HG02852 (cell line): ENCODE results near the gene CHMP6.

Experiments used
- ATAC-seq: cut with Tn5 transposase; IDR thresholded peaks from one replicate; pipeline ENCODE4 v1.9.1; 2021; ENCODE audit warnings: mild to moderate bottlenecking, moderate library complexity; ENCODE audit not compliant: unreplicated experiment

CHMP6 gene

DNA sequence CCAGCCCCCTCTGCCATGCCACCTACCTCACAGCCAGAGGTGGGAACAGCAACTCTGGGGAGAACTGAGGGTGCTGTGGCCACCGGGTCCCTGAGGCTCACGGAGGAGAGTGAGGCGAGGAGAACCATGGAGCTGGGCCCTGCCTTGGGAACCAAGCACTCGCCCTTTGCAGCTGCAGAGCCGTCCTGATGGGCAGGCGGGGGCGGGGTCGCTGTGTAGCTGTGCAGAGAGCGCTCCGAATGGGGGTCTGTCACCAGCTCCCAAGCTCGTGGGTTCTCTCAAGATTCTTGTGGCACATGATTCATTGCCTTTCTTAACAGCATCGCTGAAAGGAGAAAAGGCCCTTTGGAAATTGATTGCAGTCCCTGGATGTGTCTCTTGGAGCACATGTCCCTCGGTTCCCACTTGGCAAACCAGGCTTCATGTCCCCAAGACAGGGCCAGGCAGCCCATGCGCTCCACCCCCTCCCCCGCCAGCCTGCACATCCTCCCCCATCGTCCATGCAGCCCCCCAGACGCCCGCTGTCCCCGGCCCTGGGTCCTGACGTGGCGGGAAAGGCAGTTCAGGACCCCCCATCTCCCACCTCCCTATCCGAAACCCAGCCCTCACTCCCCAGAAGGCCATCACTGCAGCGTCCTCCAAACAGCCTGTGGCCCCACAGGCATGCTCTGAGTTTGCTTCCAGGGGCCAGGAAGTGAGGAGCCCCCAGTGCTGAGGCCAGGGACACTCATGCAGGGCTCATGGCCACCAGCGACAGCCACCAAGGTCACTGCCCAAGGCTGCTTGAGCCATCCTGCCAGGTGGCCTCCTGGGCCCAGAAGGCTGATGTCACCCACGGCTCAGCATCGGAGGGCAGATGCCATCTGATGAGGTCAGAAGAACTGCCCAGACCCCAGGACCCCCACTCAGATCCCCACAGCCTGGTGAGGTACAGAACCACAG lies 20.6 kb upstream of the CHMP6 start:
- ATAC-seq, result no peak

DNA sequence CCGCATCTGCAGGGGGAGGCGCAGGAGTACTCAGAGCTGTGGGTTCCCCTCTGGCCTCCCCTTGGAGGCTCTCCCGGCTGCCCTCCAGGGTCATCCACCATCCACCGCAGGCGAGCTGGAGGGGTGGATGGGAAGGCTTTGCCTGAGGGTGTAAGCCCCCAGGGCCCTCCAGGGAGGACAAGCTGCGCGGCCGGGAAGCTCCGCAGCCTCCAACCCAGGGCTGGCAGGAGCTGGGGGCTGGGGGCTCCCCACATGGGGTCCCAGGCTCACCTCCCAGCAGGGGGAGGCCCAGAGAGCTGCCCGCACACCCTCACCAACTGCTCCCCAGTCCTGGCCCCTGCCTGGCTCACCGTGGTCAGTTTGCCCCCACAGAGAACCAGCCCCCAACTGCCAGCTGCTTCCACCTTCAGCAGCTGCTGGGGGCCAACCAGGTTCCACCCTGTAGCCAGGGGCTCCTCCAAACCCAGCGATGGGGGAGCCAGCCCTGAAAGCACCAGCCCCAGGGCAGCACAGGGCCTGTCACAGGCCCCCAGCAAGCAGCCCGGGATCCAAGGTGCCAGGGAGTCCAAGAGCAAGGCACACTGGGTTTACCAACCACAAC lies 19.8 kb upstream of the CHMP6 start:
- ATAC-seq, result no peak

DNA sequence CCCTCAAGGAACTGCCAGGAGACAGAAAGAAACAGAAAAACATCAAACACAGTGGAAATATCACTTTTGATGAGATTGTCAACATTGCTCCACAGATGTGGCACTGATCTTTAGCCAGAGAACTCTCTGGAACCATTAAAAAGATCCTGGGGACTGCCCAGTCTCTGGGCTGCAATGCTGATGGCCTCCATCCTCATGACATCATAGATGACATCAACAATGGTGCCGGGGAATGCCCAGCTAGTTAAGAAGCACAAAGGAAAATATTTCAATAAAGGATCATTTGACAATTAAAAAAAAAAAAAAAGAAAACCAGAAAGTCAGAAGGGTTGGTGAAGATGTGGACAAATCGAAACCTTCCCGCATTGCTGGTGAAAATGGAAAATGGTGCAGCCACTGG lies 14.9 kb upstream of the CHMP6 start:
- ATAC-seq, result no peak

DNA sequence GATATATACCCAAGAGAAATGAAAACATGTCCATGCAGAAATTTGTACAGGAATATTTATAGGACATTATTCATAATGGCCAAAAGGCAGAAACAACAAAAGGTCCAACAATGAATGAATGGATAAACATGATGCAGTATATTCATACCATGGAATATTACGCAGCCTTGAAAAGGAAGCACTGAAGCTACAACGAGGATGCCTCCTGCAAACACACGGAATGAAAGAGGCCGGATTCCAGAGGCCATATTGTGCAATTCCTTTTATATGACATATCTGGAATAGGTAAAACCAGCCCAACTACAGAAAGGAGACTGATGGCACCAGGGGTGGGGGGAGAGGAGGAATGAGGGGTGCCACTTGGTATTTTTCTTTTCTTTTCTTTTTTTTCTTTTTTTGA lies 14.5 kb upstream of the CHMP6 start:
- no peak for ATAC-seq

DNA sequence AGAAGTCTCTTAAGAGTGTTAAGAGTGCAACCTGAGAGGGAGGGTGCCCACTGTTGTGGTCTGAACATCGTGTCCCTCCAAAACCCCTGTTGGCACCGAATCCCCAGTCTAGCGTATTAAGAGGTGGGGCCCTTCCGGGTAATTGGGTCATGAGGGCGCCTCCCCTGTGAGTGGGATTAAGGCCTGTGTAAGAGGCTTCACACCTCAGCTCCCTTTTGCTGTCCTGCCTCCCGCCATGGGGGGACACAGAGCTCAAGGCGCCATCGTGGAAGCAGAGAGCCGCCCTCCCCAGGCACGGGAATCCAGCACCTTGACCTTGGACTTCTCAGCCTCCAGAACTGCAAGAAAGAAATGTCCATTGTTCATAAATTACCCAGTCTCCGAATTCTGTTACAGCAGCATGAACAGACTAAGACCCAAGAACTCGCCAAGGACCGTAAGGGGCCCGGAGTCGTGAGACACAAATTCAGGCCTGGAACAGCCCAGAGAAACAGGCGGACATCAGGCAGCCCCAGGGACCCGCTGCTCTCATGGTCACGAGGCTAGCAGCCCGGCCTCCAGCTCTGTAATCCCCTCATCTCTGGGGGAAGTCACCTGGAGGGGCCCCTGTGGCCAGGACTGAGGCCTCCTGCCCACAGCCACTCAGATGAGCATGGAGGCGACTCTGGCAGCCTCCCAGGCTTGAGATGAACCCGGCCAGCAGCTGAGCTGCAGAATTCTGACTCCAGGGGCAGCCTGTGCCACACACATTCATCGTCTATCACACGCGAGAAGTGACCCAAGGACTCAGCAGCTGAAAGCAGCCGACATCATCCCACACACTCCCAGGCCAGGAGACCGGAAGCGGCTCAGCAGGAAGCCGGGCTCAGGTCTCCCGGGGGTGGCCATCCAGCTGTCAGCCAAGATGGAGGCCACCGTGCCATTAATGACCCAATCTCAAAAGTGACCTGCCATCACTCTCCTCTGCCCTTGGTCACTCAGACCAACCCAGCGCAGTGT lies 12.8 kb upstream of the CHMP6 start:
- ATAC-seq, result no peak

DNA sequence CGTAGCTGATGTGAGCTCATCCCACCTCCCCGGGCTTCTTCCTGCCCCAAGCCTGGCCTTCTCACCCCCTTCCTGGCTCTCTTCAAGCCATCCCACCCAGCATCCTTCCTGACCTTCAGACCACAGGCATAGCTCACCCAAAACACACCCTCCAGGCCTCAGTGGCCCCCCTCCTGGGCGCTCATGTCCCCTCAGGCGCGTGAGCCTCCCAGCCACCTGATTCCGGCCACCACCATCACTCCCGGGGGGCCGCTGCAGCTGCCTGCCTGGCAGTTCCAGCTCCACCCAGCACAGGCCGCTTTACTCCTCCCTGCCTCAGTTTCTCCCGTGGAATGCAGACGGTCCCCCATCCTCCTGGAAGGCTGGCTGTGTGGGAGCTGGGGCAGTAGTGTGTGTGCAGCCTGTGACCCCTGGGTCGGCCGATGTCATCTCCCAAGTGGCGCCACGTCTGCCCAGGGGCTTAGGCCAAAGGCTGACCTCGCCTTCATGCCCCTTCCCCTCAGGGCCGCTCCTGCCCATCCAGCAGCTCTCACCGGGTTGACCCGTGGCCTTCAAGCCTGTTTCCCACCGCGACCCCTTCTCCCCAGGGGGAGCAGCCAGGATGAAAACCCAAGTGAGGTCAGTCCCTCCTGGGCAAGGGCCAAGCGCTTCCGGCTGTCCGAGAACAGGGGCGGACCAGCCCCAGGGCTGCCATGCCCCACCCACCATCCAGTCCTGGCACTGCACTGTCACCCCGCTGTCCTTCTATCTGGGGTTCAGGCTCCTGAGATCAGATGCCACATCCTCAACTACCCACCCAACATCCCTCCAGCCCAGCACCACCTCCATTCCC lies 11.9 kb upstream of the CHMP6 start:
- no peak for ATAC-seq

DNA sequence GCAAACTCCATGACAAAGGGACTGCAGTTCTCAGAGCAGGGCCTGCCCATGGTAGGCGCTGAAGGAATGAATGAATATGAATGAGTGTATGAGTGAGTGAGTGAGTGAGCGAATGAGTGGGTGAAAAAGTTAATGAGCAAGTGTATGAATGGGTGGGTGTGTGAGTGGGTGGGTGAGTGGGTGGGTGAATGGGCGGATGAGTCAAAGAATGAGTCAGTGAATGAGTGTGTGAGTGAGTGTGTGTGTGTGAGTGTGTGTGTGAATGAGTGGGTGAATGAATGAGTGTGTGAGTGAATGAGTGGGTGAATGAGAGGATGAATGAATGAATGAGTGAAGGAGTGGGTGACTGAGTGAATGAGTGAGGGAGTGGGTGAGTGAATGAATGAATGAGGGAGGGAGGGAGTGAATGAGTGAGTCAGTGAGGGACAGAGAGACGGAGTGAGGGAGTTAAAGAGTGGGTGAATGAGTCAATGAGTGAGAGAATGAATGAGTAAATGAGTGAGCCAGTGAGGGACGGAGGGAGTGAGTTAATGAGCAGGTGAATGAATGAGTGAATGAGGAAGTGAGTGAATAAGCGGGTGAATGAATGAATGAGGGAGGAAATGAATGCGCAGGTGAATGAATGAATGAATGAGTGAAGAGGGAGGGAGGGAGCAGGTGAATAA lies 11.1 kb upstream of the CHMP6 start:
- ATAC-seq, result no peak

DNA sequence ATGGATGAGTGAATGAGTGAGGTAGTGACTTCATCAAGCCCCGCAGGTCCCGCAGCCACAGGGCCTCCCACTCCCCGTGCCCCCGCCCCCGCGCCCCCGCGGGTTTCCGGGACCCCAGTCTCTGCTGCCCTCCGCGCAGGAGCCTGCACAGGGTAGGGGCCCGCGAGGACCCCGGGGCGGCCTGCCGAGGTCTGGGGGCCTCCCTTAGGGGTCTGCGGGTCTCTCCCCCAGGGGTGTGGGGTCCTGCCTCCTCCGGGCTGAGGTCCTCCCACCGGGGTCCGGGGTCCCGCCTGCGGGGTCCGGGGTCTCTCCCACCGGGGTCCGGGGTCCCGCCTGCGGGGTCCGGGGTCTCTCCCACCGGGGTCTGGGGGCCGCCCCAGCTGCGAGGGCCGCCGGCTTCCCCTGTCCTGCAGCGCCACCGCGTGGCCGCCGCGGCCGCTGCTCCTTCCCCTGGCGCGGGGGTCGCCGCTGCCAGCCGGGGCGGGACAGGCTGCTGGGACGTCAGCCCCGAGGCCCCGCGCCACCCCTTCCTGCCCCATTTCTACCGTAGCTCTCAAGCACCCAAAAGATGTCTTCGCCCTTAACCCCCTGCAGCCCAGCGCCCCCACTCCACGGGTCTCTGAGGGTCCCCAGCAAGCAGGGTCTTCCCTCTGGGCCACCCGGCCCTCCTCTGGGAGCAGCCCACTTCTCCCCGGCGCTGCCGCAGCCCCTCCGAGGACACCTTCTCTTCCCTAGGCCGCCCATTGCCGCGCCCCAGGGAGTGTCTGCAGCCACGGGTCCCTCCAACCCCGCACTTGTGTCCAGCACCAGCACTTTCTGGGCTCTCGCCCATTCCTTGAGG lies 10.4 kb upstream of the CHMP6 start:
- ATAC-seq, result no peak

DNA sequence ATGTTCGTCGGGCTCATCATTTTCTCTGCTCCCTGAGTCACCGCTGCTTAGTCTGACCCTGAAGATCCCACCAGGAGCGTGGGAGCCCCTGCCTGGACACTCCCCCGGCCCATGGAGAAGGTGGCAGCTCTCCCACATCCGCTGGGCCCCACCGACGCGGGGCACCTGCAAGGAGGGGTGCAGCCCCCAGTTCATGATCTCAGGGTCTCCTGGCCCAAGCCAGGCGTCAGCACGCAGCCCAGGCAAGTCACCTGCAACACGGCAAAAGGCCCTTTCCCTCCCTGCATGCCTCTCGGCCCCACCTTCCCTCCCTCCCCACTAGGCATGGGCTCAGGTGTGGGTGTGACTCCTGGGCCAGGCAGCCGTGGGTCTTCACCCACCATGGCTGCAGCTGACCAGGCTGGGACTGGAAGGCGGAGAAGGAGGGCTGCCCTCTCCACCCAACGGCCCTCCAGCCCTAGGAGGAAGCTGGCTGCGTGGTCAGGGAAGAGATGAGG lies 9.7 kb upstream of the CHMP6 start:
- no peak for ATAC-seq

DNA sequence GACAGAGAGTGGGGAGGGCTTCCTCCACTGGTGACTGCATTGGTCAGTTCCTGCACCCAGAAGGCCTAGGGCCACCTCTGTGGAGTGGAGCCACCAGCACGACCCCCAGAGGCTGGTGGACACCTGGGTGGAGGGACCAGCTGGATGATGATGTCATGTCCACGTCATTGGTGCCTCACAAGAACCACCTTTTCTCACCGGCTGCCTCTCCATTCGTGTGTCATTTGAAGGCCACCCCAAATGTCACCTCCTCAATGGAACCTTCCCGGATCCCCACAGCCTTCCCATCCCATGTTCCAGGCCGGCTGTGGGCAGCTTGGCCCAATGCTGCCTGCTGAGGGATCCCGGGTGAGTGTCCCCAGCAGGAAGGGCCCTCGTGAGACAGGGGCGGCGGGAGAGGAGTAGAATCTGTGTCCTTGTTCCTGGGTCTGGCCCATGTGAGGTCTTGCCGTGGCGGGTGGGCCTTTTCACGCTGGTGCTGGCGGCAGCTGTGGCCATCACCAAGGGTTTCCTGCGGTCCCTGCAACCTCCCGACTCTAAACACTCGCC lies 9.1 kb upstream of the CHMP6 start:
- ATAC-seq, result no peak

DNA sequence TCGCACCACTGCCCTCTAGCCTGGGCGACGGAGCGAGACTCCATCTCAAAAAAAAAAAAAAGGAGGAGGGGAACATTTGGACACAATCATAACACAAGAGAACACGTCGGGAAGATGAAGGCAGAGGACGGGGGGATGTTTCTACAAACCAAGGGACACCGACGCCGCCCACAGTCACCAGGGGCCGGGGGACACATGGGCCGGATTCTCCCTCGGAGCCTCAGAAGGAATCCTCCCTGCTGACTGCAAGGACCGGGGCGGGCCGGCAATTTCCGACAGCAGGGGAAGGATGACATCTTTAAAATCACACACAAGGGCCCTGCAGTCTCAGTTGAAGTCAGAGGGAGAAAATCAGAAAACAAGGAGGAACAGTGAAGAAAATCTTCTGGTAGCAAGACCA lies 8.1 kb upstream of the CHMP6 start:
- no peak for ATAC-seq

DNA sequence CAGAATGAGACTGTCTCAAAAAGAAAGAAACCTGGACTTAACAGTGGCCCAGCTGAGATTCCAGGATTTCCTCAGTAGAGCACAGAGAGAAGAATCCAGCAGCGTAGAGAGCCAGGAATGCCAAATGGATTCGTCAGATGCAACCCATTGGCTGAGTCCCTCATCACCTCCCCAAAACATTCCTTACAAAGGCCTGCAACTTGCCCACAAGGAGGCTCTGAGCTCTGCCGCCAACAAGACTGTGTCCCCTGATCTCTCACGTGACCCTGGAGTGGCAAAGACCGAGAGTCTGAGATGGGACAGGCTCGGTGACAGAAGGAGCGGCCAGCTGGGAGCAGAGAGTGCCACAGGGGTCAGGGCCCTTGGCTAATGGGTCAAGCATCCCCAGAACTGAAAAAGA lies 6.9 kb upstream of the CHMP6 start:
- no peak for ATAC-seq

DNA sequence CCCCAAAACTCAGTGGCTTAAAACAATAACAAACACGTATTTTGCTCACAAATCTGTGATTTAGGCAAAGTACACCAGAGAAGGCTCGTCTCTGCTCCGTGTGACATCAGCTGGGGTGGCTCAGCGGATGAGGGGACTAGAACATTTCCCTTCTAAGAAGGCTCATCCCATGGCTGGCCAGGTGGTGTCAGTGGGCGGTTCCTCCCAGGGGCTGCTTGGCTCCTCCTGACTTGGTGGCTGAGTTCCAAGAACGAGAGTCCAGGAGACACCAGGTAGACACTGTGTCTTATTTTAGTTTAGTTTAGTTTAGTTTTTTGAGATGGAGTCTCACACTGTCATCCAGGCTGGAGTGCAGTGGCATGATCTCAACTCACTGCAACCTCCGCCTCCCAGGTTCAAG lies 5.6 kb upstream of the CHMP6 start:
- no peak for ATAC-seq

DNA sequence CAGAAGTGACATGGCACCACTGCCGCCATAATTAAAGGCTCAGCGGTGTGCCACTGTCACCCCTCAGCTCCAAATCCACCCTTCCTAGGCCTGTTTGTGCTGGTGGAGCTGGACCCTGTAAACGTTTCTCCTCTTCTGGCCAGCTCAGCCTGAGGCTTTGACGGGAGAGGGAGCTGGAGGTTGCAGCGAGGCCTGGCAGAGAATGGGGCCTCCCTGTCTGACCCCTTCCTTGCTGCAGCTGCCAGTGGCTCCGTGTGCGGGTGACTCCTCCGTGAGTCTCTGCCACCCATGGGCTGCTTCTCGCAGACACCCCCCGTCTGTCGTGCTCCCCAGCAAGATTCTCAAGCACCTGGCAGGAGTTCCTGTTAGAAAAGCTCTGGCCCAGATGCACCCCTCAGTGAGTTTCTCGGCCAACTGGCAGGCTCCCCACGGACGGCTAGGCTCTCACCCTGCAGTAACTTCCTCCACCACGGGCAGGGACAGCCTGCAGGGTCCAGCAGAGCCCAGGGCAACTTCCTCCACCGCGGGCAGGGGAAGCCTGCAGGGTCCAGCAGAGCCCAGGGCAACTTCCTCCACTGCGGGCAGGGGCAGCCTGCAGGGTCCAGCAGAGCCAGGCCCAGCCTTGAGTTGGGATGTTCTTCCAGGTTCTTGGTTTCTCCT lies 4.7 kb upstream of the CHMP6 start:
- ATAC-seq, result no peak

DNA sequence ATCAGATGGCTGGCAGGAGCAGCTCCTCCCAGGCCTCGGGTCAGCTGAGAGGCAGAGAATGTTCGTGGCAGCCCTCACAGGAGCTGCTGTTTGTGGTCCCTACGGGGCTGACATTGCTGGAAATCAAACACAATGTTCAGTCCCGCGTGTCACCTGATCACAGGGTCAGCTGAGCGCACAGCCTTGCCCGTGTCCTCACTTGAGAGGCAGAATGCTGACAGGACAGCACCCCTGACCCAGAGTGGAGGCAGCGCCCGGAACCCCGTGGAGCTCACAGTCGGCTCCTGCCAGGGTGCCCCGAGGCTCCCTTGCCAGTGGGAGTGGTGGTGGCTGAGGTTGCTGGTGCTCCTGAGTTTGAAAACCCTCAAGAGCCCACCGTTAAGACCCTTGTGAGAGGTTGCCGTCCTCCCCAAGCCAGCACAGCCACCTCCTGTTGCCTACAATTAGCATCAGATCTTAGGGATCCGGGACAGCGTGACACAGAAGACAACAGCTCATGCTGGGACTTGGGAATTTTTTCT lies 3.6 kb upstream of the CHMP6 start:
- no peak for ATAC-seq

DNA sequence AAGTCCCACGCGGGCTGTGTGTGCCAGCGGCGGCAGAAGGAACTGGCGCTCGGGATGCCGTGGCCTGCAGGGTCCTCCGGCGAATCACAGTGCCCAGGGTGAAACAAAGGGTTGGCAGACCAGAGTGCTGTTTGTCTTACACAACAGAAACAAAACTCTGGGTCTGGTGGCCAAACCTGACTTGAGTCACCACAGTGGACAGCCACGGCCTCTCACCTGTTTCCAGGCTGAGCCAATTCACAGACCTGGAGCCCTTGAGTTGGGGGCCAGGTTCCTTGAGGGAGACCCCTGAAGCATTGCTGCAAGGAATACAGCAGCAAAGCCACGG lies 2.1 kb upstream of the CHMP6 start:
- no peak for ATAC-seq

DNA sequence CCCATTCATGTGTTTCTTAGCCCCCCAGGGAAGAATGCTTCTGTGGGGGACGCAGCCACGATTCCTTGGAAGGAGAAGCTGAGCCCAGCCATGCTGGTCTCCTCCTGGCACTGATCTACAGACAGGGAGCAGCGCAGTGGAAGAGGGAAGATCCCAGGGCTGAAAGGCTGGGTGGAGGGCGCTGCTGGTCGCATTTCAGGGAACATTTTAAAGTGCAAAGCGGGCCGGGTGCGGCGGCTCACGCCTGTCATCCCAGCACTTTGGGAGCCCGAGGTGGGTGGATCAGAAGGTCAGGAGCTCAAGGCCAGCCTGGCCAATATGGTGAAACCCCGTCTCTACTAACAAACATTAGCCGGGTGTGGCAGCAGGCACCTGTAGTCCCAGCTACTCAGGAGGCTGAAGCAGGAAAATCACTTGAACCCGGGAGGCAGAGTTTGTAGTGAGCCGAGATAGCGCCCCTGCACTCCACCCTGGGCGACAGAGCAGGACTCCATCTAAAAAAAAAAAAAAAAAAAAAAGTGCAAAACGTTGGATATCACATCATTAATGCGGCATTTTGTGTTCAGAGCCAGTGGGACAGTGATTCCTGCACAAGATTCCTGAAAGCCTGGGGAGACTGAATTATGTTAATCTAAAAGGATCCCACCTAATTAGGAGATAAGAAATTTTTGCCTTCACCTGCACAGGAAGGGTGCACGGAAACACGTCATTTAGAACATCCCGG lies 558 bp upstream of the CHMP6 start:
- no peak for ATAC-seq
